GM12878 (cell line): ENCODE data around the gene PLCD1.

ENCODE experiments used
- EGR1 ChIP-seq, 2 experiments: IDR thresholded peaks; 1 replicate in 1 of 2; 2 replicates in 1 of 2; pipeline ENCODE4 v1.6.1; 2011 to 2012; ENCODE audit warnings: low read depth in 2 of 2, low read length in 2 of 2, borderline replicate concordance in 1 of 2, mild to moderate bottlenecking in 1 of 2, moderate library complexity in 1 of 2
- EZH2 ChIP-seq: IDR thresholded peaks from 2 replicates; pipeline ENCODE4 v1.6.1; 2012; ENCODE audit warnings: low read depth, mild to moderate bottlenecking, control low read depth, inconsistent platforms, low read length, borderline replicate concordance; ENCODE audit not compliant: control insufficient read depth
- FOXM1 ChIP-seq: IDR thresholded peaks from 2 replicates; pipeline ENCODE4 v1.6.1; 2012; ENCODE audit warnings: low read depth, mild to moderate bottlenecking, inconsistent platforms, low read length, moderate library complexity
- POLR2A ChIP-seq: IDR thresholded peaks from 2 replicates; pipeline ENCODE4 v1.6.1; 2011; ENCODE audit warnings: low read depth, mild to moderate bottlenecking, low read length
- RAD21 ChIP-seq: IDR thresholded peaks from 2 replicates; pipeline ENCODE4 v1.6.1; 2011; ENCODE audit warnings: mild to moderate bottlenecking, low read depth, low read length, moderate library complexity; ENCODE audit not compliant: insufficient read depth
- SMARCA5 ChIP-seq: fragments of 450-650 bp; IDR thresholded peaks from 2 replicates; pipeline ENCODE4 v1.6.1; 2017; ENCODE audit warnings: mild to moderate bottlenecking
- SP1 ChIP-seq: IDR thresholded peaks from one replicate; pipeline ENCODE4 v1.6.1; 2011; ENCODE audit warnings: low read depth, low read length
- SREBF2 ChIP-seq: IDR thresholded peaks from 2 replicates; pipeline ENCODE4 v1.6.1; 2012; ENCODE audit warnings: mild to moderate bottlenecking, low read length
- TCF12 ChIP-seq: IDR thresholded peaks from 2 replicates; pipeline ENCODE4 v1.6.1; 2011; ENCODE audit warnings: low read depth, mild to moderate bottlenecking, low read length
- ZNF622 ChIP-seq: fragments of 450-650 bp; IDR thresholded peaks from 2 replicates; pipeline ENCODE4 v1.6.1; 2017; ENCODE audit warnings: mild to moderate bottlenecking, inconsistent platforms
- ZZZ3 ChIP-seq: IDR thresholded peaks from 2 replicates; pipeline ENCODE4 v1.6.1; 2011; ENCODE audit warnings: low read depth; ENCODE audit not compliant: control insufficient read depth, insufficient read length
- TF ChIP-seq, protein P1 (sequence below), 3 experiments: IDR thresholded peaks in 2 of 3; conservative IDR thresholded peaks in 1 of 3; 2 replicates each; pipeline ENCODE4 v1.5.1; 2011; ENCODE audit warnings: low read depth in 3 of 3, low read length in 3 of 3, mild to moderate bottlenecking in 3 of 3, control low read depth in 2 of 3, moderate library complexity in 2 of 3, inconsistent platforms in 1 of 3, mixed read lengths in 1 of 3; ENCODE audit not compliant: control insufficient read depth in 2 of 3, insufficient read depth in 1 of 3; ENCODE audit errors: extremely low read depth in 1 of 3
- TF ChIP-seq, protein P2 (sequence below): fragments of 450-650 bp; IDR thresholded peaks from 2 replicates; pipeline ENCODE4 v1.6.1; 2016; ENCODE audit warnings: mild to moderate bottlenecking, moderate library complexity, borderline replicate concordance
- TF ChIP-seq, protein P3 (sequence below): fragments of 450-650 bp; IDR thresholded peaks from 2 replicates; pipeline ENCODE4 v1.6.1; 2017; ENCODE audit warnings: mild to moderate bottlenecking

DNA sequence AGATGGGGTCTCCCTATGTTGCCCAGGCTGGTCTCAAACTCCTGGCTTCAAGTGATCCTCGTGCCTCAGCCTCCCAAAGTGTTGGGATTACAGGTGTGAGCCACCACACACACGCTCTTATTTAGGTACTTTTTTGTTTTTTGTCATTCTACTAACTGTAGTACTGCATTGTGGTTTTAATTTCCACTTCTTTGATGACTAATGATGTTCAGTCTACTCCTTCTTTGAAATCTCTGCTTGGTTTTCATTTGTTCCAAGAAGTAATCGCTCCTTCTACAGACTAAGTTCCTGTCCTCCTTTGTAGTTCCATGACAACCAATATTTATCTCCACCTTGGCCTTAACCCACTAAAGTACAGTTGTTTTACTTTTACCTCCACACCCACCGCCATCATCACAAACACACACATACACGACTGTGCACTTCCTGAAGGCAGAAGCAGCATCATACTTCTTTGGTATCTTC lies 9.0 kb upstream of the PLCD1 start:
- no peak for TF ChIP-seq FOXM1
- no peak for TF ChIP-seq SP1
- TF ChIP-seq SREBF2 = no peak
- TF ChIP-seq, protein P1, sequence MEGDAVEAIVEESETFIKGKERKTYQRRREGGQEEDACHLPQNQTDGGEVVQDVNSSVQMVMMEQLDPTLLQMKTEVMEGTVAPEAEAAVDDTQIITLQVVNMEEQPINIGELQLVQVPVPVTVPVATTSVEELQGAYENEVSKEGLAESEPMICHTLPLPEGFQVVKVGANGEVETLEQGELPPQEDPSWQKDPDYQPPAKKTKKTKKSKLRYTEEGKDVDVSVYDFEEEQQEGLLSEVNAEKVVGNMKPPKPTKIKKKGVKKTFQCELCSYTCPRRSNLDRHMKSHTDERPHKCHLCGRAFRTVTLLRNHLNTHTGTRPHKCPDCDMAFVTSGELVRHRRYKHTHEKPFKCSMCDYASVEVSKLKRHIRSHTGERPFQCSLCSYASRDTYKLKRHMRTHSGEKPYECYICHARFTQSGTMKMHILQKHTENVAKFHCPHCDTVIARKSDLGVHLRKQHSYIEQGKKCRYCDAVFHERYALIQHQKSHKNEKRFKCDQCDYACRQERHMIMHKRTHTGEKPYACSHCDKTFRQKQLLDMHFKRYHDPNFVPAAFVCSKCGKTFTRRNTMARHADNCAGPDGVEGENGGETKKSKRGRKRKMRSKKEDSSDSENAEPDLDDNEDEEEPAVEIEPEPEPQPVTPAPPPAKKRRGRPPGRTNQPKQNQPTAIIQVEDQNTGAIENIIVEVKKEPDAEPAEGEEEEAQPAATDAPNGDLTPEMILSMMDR (IDR thresholded peaks at IDR 0.05 in 2 of 3, conservative IDR thresholded peaks at IDR 0.05 in 1 of 3; ENCODE audit: control insufficient read depth in 2 of 3, extremely low read depth in 1 of 3, insufficient read depth in 1 of 3, low read depth in 3 of 3, low read length in 3 of 3) = no peak
- TF ChIP-seq, protein P2, sequence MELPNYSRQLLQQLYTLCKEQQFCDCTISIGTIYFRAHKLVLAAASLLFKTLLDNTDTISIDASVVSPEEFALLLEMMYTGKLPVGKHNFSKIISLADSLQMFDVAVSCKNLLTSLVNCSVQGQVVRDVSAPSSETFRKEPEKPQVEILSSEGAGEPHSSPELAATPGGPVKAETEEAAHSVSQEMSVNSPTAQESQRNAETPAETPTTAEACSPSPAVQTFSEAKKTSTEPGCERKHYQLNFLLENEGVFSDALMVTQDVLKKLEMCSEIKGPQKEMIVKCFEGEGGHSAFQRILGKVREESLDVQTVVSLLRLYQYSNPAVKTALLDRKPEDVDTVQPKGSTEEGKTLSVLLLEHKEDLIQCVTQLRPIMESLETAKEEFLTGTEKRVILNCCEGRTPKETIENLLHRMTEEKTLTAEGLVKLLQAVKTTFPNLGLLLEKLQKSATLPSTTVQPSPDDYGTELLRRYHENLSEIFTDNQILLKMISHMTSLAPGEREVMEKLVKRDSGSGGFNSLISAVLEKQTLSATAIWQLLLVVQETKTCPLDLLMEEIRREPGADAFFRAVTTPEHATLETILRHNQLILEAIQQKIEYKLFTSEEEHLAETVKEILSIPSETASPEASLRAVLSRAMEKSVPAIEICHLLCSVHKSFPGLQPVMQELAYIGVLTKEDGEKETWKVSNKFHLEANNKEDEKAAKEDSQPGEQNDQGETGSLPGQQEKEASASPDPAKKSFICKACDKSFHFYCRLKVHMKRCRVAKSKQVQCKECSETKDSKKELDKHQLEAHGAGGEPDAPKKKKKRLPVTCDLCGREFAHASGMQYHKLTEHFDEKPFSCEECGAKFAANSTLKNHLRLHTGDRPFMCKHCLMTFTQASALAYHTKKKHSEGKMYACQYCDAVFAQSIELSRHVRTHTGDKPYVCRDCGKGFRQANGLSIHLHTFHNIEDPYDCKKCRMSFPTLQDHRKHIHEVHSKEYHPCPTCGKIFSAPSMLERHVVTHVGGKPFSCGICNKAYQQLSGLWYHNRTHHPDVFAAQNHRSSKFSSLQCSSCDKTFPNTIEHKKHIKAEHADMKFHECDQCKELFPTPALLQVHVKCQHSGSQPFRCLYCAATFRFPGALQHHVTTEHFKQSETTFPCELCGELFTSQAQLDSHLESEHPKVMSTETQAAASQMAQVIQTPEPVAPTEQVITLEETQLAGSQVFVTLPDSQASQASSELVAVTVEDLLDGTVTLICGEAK = no peak
- TF ChIP-seq POLR2A = no peak
- TF ChIP-seq RAD21 = no peak
- no peak for TF ChIP-seq ZNF622
- TF ChIP-seq SMARCA5 = no peak
- TF ChIP-seq ZZZ3 = no peak
- TF ChIP-seq TCF12 = no peak
- TF ChIP-seq EGR1 (IDR thresholded peaks at IDR 0.05; ENCODE audit: borderline replicate concordance in 1 of 2, low read depth in 2 of 2, low read length in 2 of 2) = no peak
- TF ChIP-seq, protein P3, sequence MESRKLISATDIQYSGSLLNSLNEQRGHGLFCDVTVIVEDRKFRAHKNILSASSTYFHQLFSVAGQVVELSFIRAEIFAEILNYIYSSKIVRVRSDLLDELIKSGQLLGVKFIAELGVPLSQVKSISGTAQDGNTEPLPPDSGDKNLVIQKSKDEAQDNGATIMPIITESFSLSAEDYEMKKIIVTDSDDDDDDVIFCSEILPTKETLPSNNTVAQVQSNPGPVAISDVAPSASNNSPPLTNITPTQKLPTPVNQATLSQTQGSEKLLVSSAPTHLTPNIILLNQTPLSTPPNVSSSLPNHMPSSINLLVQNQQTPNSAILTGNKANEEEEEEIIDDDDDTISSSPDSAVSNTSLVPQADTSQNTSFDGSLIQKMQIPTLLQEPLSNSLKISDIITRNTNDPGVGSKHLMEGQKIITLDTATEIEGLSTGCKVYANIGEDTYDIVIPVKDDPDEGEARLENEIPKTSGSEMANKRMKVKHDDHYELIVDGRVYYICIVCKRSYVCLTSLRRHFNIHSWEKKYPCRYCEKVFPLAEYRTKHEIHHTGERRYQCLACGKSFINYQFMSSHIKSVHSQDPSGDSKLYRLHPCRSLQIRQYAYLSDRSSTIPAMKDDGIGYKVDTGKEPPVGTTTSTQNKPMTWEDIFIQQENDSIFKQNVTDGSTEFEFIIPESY = no peak
- TF ChIP-seq EZH2 = no peak
